GM19043 (cell line): ENCODE measurements around the gene CCDC14.
"Not testable (repeated sequence)": the region's sequence is repeated elsewhere in the genome, so short reads cannot be mapped to it uniquely, and the experiment has no call there.

Experiments
- ATAC-seq: cut with Tn5 transposase; IDR thresholded peaks from one replicate; pipeline ENCODE4 v1.9.1; 2021; ENCODE audit warnings: low read depth; ENCODE audit not compliant: unreplicated experiment

The CCDC14 gene

GRCh38 chr3:123966799-123967198, 5.8 kb upstream of the CCDC14 start:
- ATAC-seq: not testable (repeated sequence)

- ATAC-seq: not testable (repeated sequence)
Measured at GRCh38 chr3:123964793-123965192, 3.8 kb upstream of the CCDC14 start.

DNA sequence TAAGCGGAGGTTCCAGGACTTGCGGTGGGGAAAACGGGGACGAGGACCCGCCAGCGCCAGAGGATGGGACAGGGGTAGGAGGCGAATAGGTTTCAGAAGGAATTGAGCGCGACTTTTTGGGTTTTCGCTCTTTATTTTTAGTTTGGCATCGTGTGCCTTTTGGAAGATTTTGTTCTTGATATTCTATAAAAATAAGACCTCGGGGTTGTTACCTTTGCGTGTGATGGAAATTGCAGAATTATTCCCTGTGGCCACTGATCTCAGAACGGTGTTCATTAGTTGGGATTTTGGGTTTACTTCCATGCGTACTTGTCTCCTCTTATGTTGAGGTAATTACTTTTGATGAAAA, 453 bp upstream of the CCDC14 start:
- ATAC-seq: no peak

GRCh38 chr3:123953735-123954134, 7.3 kb downstream of the CCDC14 start:
- peak; percentile 68 for ATAC-seq

DNA sequence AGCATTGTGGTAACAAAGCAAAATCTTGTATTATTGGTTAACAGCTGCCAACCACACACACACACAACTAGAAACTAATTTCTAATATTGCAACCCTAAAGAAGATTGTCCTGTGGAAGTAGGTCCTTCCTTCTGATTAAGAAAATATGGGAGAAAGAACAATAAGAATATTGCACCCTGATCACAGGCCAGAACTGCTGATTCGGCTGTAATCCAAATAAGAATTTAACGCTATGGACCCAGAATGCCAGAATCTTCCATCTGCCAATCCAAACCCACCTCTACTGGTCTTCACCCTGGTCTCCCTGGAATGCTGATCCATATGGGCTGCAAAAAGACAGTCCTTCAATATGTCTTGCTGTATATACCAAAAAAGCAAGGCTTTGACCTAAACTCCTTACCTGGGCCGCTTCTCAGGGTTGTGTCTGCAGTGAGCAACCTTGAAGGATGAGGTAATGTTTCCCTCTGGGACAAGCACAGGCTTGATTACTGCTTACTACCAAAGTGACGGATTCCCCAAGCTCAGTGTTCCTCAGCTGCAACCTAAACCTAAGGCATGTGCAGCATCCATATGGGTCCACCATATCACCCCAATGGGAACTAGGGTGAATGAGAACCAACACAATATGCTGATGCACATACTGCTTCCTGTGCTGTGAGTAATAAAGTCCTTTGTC, 8.0 kb downstream of the CCDC14 start:
- no peak for ATAC-seq

DNA sequence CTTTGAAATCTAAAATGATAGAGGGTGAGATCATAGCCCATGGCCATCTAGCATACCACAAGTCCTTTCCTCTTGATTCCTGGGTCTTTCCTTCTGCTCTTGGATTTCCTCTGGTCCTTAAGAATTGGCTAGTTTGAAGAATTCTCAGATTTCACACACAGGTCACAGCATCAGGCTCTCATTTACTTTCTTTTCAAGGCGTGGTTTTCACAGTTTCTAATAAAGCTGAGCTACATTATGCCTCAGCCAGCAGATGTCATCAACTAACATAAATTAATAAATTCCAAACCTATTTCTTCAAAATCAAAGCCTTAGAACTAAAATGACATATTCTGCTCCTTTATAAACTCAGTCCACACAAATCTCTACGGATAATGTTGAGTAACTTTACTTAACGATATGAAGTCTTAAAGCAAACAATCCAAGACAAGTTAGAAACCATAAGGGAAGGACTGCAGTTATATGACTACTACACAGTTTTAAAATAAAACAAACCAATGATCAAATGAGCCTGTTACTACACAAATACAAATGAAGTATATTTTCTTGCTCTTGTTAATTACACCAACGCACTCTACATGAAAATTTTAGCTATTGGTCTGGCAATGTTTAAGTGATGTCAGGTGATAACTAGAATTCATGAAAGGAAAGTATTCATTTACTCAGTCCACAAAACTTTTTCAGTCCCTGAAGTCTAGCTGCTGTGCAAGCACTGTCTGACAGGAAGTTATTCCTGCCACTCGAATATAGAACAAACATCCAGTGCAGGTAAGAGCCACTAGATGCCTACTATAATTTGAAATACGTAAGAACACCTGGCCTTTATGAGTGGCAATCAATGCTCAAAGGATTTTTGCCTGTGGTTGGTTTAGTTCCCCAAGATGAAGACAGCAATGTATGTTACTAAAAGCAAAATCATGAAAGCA, 9.2 kb downstream of the CCDC14 start:
- ATAC-seq: no peak

GRCh38 chr3:123949641-123950040, 11.4 kb downstream of the CCDC14 start:
- ATAC-seq: no peak

GRCh38 chr3:123948449-123948848, 12.6 kb downstream of the CCDC14 start:
- no peak for ATAC-seq

GRCh38 chr3:123947482-123947881, 13.5 kb downstream of the CCDC14 start:
- no peak for ATAC-seq

DNA sequence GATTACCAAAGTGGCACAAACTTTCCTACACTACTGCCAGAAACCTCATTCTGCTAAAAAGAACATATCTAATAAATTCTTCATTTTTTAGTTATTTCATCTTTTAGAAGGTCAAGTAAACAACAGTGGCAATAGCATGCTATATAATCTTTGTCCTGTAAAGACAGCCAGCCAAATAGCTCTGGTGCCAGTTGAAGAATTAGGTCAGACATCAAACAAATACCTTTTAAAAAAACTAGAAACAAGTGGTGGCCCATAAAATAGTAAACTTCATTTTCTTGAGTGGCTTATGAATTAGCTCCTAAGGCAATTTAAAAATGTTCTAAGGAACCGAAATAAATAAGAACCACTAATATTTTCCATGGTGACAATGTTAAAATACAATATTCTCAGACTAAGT, 19.5 kb downstream of the CCDC14 start:
- ATAC-seq: no peak

DNA sequence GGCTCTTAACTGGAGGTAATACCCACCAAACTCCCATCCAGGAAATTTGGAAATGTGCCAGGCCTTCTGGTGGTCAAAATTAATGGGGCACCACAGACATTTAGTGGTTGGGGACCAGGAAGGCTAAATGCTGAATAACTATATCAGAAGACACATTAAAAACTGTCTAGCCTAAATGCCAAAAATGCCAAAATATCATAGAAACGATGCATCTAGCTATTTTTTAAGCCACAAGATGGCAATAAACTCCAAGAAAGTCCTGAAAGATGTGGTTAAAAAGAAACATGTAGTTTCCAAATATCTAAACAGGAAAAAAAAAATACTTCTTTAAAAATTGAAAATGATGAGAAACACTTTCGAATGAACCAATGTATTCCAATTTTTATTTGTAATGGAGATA, 19.9 kb downstream of the CCDC14 start:
- no peak for ATAC-seq

DNA sequence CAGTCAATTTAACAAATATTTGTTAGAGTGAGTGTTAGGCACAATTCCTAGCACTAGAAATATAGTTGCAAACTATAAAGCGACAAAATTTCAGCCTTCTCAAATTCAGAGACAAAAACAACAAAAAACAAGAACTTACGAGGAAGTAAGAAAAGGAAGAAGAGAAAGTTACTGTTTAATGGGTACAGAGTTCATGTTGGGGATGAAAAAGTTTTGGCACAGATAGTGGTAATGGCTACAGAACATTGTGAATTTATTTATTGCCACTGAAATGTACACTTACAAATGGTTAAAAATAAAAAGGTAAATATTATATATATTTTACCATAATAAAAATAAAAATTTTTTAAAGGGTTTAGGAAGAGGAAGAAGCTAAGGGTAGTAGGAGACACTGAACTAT, 21.3 kb downstream of the CCDC14 start:
- no peak for ATAC-seq

- ATAC-seq: no peak
Measured at GRCh38 chr3:123936400-123936799, 24.6 kb downstream of the CCDC14 start.

DNA sequence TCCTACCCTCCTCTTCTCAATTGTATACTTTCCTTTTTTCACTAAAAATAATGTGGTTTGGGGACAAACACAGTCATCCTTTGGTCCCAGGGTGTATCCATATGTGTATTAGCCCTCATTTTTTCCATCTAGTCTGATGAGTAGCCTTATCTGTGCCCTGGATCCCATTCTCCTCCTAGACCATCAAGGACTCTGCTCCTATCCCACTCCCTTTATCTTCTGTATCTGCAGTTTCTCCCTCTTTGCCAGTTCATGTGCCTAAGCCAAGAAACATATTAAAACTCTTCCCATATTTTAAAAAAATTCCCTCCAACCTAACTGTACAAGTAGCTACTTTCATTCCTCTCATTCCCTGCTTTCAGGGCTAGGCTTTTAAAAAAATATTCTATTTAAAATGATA, 25.2 kb downstream of the CCDC14 start:
- no peak for ATAC-seq

GRCh38 chr3:123934250-123934649, 26.8 kb downstream of the CCDC14 start:
- ATAC-seq: no peak

DNA sequence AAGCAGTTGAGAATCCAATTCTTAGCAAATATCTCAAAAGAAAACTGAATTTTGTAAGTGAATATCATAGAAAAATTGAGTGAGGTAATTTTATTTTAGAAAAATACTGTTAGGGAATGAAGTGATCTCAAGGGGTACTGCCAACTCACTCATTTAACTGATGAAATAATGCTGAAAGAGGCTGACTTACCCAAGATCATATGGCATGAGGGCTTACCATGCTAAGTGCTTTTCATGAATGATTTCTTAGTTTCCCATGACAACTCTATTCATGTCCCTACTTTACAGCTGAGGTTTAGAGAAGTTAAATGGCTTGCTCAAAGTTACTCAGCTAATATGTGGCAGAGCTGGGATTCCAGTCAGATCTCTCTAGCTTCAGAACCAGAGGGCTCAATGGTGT, 30.6 kb downstream of the CCDC14 start:
- no peak for ATAC-seq

DNA sequence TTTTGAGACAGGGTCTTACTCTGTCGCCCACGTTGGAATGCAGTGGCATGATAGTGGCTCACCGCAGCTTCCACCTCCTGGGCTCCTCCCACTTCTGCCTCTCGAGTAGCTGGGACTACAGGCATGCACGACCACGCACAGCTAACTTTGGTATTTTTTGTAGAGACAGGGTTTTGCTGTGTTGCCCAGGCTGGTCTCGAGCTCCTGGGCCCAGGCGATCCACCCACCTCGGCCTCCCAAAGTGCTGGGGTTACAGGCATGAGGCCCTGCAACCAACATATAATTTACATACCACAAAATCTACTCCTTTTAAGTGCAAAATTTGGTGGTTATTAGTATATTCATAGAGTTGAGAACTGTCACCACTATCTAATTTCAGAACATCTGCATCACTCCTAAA, 31.7 kb downstream of the CCDC14 start:
- no peak for ATAC-seq

- no peak for ATAC-seq
Measured at GRCh38 chr3:123926396-123926795, 34.6 kb downstream of the CCDC14 start.

DNA sequence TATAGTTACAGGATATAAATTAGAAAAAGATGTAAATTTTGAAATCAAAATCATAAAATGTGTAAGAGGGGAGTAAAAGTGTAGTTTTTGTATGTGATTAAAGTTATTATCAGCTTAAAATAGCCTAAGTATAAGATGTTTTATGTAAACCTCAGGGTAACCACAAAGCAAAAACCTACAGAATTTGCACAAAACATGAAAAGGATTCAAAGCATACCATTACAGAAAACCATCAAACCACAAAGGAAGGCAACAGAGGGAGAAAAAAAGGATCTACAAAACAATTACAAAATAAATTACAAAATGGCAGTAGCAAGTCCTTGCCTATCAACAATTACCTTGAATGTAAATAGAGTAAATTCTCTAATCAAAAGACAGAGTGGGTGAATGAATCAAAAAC, 40.2 kb downstream of the CCDC14 start:
- no peak for ATAC-seq

- ATAC-seq: no peak
Measured at GRCh38 chr3:123920383-123920782, 40.6 kb downstream of the CCDC14 start.

GRCh38 chr3:123919353-123919752, 41.7 kb downstream of the CCDC14 start:
- ATAC-seq: no peak

DNA sequence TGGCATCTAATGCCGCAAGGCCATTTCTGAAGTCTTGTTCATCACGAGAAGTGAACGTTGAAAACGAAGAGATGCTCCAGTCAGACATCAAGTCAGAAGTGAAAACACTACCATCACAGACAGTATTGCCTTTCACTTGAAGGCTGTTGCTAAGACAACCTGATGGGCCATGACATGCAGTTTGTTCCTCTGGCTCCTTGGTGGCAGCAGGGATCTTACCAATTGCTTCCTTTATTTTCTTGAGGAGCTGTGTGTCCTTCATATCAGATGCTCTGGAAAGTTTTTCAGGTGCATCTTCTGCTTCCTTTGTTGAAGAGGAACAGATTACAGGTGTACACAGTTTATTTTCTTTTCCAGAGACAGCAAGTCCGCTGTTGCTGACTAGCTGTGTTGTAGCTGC, 46.2 kb downstream of the CCDC14 start:
- ATAC-seq: no peak
